Tibial nerve (tissue), 4 donors: ENCODE results near the gene DUSP18. TPM values are rescaled to one million over a fixed set of nuclear protein-coding genes. Genes with fewer than 3 reads are reported as not detected.
"Not testable (repeated sequence)": the region's sequence is repeated elsewhere in the genome, so short reads cannot be mapped to it uniquely, and the experiment has no call there.

Source experiments
- DNase-seq, 2 donors: peaks; one replicate each; pipeline ENCODE4 v3.0.0-alpha.2; 2019; ENCODE audit warnings: low spot score in 2 of 2
- H3K27ac ChIP-seq, 4 donors: fragments of 200-600 bp; sonication (generic) in 3 of 4; one replicate each; pipeline ENCODE4 v1.5.1; 2017 to 2019; ENCODE audit warnings: mild to moderate bottlenecking in 1 of 4
- H3K27me3 ChIP-seq, 2 donors: fragments of 200-600 bp; sonication (generic) in 1 of 2; one replicate each; pipeline versions ENCODE4 v1.5.1 to v1.6.0; 2017 to 2019
- H3K36me3 ChIP-seq, 3 donors: fragments of 200-600 bp; sonication (generic); one replicate each; pipeline ENCODE4 v1.5.1; 2018 to 2019
- H3K4me1 ChIP-seq, 4 donors: fragments of 200-600 bp; sonication (generic) in 3 of 4; one replicate each; pipeline ENCODE4 v1.5.1; 2017 to 2019
- H3K4me3 ChIP-seq, 4 donors: fragments of 200-600 bp; sonication (generic) in 3 of 4; one replicate each; pipeline ENCODE4 v1.5.1; 2017 to 2019; ENCODE audit warnings: mild to moderate bottlenecking in 1 of 4, moderate library complexity in 1 of 4
- H3K9me3 ChIP-seq, 4 donors: fragments of 200-600 bp; sonication (generic) in 3 of 4; one replicate each; pipeline ENCODE4 v1.5.1; 2017 to 2019
- EP300 ChIP-seq, 2 donors: sonication (generic); formaldehyde crosslinking; IDR thresholded peaks; one replicate each; pipeline ENCODE4 v1.6.1; 2017; ENCODE audit warnings: antibody characterized with exemption in 2 of 2, mild to moderate bottlenecking in 1 of 2
- POLR2A ChIP-seq, 2 donors: fragments of 450-650 bp; IDR thresholded peaks; one replicate each; pipeline ENCODE4 v1.6.1; 2017; ENCODE audit warnings: antibody characterized with exemption in 2 of 2, mild to moderate bottlenecking in 2 of 2, moderate library complexity in 2 of 2
- WGBS, 2 donors: methylation state at CpG; one replicate each; pipeline ENCODE4 v1.1.5; 2018; 5-methylcytosine and 5-hydroxymethylcytosine counted together
- total RNA-seq, 4 donors: library from RNA; depleted of rRNA; stranded (reverse); fragments of >200 nt; gene quantifications; one replicate each; pipeline ENCODE4 v1.1.0, GENCODE V29; 2016
- TF ChIP-seq, protein P1 (sequence below), 5 experiments: fragments of 200-600 bp in 3 of 5; fragments of 450-650 bp in 2 of 5; sonication (generic) in 3 of 5; IDR thresholded peaks; one replicate each; pipeline ENCODE4 v1.5.1; 2016 to 2019; ENCODE audit warnings: antibody characterized with exemption in 5 of 5, mild to moderate bottlenecking in 3 of 5, moderate library complexity in 2 of 5

Gene DUSP18
- 10 to 100 TPM in 3 of 4 donors, 1 to 10 TPM in 1; 8.8 to 12.0 (median 10.4) TPM for total RNA-seq

DNA sequence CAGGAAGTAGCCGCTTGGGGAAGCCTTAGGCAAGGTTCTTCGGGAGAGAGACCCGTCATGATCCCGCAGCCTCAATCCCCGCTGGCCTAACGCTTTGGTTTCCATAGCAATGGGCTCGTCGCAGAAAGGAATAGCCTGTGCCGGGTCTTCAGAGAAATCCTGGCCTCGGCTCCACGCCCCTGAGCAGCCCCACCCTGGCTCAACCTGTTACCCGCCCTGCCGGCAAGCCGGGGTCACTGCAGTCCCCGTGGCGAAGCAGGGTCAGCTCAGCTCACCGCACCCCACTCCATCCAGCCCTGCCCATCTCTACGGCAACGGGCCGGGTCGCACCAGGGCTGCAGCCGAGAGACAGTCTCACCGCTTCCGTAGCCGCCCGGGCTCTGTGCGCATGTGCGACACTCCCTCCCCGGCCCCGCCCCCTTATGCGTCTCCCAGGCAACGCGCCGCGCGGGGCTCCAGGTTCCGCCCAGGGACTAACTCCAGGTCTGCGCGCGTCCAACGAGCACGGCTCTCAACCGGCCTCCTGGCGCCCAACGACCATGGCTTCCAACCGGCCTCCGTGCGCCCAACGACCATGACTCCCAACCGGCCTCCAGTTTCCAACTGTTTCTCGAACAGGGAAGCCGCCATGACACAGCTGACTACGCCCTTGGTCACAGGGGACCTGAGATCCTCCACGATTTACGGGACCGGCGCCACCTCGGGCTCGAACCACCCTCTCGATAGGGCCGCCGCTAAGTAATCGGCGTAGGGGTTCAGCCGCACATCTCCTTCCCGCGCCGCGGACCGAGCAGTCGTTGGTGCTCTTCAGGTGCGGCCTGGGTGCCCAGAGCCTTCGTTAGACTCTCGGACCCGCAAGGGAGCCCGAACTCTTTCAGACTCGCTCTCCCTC, at the start of gene DUSP18:
Gene DUSP18, minus strand, starts transcription at position 382 of the 892 bp plus-strand sequence. CDS start 3,872 bp downstream, outside the sequence.
- no peaks in the 10 kb centered on the region for H3K9me3 ChIP-seq
- 0 to 1% methylated on average over 48 to 64 of the region's 77 CpGs for WGBS, 2 donors
- peak; percentile 91 for DNase-seq
- peaks cover 0 to 18% (median 4%) of the 10 kb centered on the region in 3 donors for H3K36me3 ChIP-seq
- peak within 1 kb of the TSS in 2 of 4 donors; percentile 52 to 74 for H3K27ac ChIP-seq
- peaks cover 0 to 23% (median 11%) of the 10 kb centered on the region in 4 donors for H3K4me1 ChIP-seq
- H3K4me3 ChIP-seq: peak within 1 kb of the TSS; percentile 61 to 85 (median 72)
- H3K27me3 ChIP-seq: no peaks in the 10 kb centered on the region
- TF ChIP-seq, protein P1, sequence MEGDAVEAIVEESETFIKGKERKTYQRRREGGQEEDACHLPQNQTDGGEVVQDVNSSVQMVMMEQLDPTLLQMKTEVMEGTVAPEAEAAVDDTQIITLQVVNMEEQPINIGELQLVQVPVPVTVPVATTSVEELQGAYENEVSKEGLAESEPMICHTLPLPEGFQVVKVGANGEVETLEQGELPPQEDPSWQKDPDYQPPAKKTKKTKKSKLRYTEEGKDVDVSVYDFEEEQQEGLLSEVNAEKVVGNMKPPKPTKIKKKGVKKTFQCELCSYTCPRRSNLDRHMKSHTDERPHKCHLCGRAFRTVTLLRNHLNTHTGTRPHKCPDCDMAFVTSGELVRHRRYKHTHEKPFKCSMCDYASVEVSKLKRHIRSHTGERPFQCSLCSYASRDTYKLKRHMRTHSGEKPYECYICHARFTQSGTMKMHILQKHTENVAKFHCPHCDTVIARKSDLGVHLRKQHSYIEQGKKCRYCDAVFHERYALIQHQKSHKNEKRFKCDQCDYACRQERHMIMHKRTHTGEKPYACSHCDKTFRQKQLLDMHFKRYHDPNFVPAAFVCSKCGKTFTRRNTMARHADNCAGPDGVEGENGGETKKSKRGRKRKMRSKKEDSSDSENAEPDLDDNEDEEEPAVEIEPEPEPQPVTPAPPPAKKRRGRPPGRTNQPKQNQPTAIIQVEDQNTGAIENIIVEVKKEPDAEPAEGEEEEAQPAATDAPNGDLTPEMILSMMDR (IDR thresholded peaks at IDR 0.05): peak in 4 of 5 experiments; percentile 20 to 47 (median 34)
- peak; percentile 50 to 77 for TF ChIP-seq EP300 (IDR thresholded peaks at IDR 0.05)
- TF ChIP-seq POLR2A (IDR thresholded peaks at IDR 0.05): peak; percentile 10 to 53

DNA sequence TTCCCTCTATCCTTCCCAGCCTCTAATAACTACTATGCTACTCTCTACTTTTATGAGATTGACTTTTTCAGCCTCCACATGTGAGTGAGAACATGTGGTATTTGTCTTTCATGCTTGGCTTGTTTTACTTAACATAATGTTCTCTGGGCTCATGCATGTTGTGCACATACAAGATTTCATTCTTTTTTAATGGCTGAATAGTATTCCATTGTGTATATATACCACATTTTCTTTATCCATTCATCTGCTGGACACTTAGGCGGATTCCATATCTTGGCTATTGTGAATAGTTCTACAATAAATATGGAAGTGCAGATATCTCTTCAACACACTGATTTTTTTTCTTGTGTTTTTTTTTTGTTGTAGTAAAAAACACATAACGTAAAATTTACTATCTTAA, 46.4 kb upstream of the DUSP18 start:
- DNase-seq: no peak
- no peak for TF ChIP-seq POLR2A (IDR thresholded peaks at IDR 0.05)
- TF ChIP-seq, protein P1 (IDR thresholded peaks at IDR 0.05): no peak
- no peak for TF ChIP-seq EP300 (IDR thresholded peaks at IDR 0.05)
- Histone ChIP-seq H3K27me3 (no peaks in the 10 kb centered on the region), H3K27ac (no peak overlapping the region), H3K4me1 (peaks cover 0 to 4% (median 0%) of the 10 kb centered on the region in 4 donors), H3K4me3 (no peak overlapping the region), H3K36me3 (no peaks in the 10 kb centered on the region), H3K9me3 (peaks cover 0 to 5% (median 0%) of the 10 kb centered on the region in 4 donors)
- WGBS, 2 donors: 98% methylated on average over 2 of the region's 2 CpGs

DNA sequence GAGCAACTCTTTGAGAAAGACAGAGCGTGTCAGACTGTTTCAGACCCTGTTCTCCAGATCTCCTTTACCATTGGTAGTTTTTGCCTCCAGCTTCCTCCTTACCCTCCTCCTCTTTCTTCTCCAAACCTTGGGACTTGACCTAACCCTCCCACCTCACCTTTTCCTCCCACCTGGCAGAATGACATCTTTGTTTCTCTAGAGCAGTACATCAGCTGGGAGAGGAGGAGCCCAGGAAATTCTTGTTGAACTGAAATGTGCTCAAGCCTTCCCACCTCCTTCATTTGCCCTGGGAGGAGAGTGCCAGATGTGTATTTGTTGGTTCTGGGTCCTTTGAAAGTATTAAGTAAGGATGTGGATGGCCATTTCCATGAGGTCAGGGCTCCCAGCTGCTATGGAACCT, 44.4 kb upstream of the DUSP18 start:
- Histone ChIP-seq H3K27ac (no peak overlapping the region), H3K36me3 (no peaks in the 10 kb centered on the region), H3K9me3 (peaks cover 0 to 6% (median 0%) of the 10 kb centered on the region in 4 donors), H3K27me3 (no peaks in the 10 kb centered on the region), H3K4me1 (no peaks in the 10 kb centered on the region), H3K4me3 (no peak overlapping the region)
- DNase-seq: no peak
- TF ChIP-seq POLR2A (IDR thresholded peaks at IDR 0.05) (no peak), EP300 (IDR thresholded peaks at IDR 0.05) (no peak)
- TF ChIP-seq, protein P1 (IDR thresholded peaks at IDR 0.05): no peak
- 94 to 100% methylated on average over 1 of the region's 1 CpG for WGBS, 2 donors

DNA sequence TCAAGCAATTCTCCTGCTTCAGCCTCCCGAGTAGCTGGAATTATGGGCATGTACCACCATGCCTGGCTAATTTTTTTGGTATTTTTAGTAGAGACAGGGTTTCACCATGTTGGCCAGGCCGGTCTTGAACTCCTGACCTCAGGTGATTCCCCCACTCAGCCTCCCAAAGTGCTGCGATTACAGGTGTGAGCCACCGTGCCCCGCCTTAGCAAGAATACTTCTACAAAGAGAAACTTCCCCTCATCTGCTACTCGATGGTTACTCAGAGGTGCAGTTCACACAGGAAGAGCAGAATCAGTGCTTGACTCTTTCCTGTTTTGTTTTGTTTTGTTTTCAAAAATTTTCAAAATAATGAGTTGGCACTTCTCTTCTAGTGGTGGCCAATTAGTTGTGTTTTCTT, 42.3 kb upstream of the DUSP18 start:
- H3K36me3 ChIP-seq, H3K4me3 ChIP-seq, DNase-seq, H3K4me1 ChIP-seq, H3K9me3 ChIP-seq, H3K27me3 ChIP-seq, H3K27ac ChIP-seq: not testable (repeated sequence)
- whole genome bisulfite sequencing, 2 donors: 86 to 89% methylated on average over 6 of the region's 6 CpGs

DNA sequence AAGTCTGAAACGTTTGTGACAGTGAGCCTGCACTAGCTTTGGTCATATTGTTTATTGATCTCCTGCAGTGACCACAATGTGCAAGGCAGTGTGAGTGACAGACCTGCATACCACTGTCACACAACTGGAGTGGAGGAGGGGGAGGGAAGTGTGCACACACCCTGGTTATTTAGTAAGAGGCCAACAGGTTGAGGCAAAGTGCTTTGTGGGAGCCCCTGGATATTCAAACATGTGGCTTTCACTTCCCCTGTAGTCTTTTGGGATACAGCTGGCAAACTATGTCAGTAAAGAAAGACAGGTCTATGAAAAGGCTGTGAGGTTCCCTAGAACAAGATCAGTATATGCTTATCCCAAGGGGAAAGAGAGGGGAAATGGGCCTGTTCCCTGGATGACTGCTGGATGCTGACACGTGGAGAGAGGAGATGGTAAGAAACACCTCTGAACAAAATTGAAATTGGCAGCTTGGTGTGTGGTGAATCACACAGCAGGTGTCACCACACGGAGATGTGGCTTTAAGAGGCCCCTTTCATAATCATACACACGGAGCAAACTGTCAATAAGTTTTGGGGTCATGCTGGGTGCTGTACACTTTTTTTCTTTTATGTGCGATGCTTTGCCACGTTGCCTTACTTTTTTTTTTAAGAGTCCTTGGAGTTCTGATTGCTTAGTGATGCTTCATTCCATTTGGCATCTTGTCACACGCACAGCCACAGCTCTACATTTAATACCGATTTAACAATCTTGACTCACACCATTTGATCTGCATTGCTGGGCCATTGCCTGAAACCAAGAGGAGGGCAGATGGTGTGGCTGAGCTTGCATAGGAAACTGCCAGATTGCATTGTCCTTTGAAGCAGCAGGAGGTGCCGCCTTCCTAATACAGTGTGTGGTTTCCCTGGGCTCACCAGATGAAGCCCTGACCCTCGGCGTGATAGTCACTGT, 38.3 kb upstream of the DUSP18 start:
- DNase-seq: no peak
- H3K27ac ChIP-seq: no peak overlapping the region
- no peaks in the 10 kb centered on the region for H3K4me1 ChIP-seq
- TF ChIP-seq POLR2A (IDR thresholded peaks at IDR 0.05): no peak
- TF ChIP-seq EP300 (IDR thresholded peaks at IDR 0.05): no peak
- TF ChIP-seq, protein P1 (IDR thresholded peaks at IDR 0.05): no peak
- H3K9me3 ChIP-seq: peaks cover 0 to 6% (median 0%) of the 10 kb centered on the region in 4 donors
- H3K27me3 ChIP-seq: no peaks in the 10 kb centered on the region
- H3K36me3 ChIP-seq: no peaks in the 10 kb centered on the region
- 54 to 61% methylated on average over 11 of the region's 11 CpGs for WGBS, 2 donors
- H3K4me3 ChIP-seq: no peak overlapping the region
